ENCODE data around the gene POLR2F. TPM values are rescaled to one million over a fixed set of nuclear protein-coding genes. Genes with fewer than 3 reads are reported as not detected.
"Not testable (repeated sequence)": the region's sequence is repeated elsewhere in the genome, so short reads cannot be mapped to it uniquely, and the experiment has no call there.

POLR2F gene
- total RNA-seq, 1 experiment from 2014 or later = 162 TPM

DNA sequence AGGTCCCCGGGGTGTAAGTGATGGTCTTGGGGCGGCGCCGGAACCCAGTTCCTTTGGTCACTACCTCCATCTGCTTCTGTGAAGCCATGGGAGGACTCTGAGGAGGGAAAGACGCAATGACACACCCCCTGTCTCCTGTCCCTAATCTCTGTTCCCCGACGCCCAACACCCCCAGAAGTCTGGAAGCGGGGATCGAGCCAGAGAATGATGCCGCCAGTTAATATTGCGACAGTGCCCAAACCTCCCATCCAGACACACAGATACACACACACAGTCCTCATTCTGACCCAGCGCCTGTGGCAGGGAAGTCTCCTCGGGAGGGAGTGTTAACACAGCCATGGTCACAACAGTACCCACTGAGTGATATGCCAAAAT, 450 bp upstream of the POLR2F start:
- no peak for DNase-seq (ENCODE audit: low spot score)
- TF ChIP-seq EZH2 (IDR thresholded peaks at IDR 0.05; ENCODE audit: borderline replicate concordance, low read depth, low read length, poor library complexity, severe bottlenecking) = no peak
- TF ChIP-seq, protein P1, sequence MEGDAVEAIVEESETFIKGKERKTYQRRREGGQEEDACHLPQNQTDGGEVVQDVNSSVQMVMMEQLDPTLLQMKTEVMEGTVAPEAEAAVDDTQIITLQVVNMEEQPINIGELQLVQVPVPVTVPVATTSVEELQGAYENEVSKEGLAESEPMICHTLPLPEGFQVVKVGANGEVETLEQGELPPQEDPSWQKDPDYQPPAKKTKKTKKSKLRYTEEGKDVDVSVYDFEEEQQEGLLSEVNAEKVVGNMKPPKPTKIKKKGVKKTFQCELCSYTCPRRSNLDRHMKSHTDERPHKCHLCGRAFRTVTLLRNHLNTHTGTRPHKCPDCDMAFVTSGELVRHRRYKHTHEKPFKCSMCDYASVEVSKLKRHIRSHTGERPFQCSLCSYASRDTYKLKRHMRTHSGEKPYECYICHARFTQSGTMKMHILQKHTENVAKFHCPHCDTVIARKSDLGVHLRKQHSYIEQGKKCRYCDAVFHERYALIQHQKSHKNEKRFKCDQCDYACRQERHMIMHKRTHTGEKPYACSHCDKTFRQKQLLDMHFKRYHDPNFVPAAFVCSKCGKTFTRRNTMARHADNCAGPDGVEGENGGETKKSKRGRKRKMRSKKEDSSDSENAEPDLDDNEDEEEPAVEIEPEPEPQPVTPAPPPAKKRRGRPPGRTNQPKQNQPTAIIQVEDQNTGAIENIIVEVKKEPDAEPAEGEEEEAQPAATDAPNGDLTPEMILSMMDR (conservative IDR thresholded peaks at IDR 0.05; ENCODE audit: low read depth, low read length) = no peak
- H3K36me3 ChIP-seq (ENCODE audit: insufficient read depth, low read length, poor library complexity, severe bottlenecking) = peaks cover 14% of the 10 kb centered on the region
- H3K4me1 ChIP-seq (ENCODE audit: insufficient read depth, low read length, poor library complexity, severe bottlenecking) = peaks cover 8% of the 10 kb centered on the region
- peak overlapping the region; percentile 73 for H3K4me3 ChIP-seq (ENCODE audit: low read depth, low read length, poor library complexity, severe bottlenecking)
- BruUV-seq (replicated peaks) = no TSS peak
- intact Hi-C loops (cut with micrococcal nuclease; ENCODE audit: unreplicated experiment) = loop anchor here (1.0 kb wide), 1 partner anchor 19 kb away; no protein-coding TSS in a partner anchor
- no peaks in the 10 kb centered on the region for H3K27me3 ChIP-seq (replicated peaks; ENCODE audit: insufficient read depth, low read depth, low read length, poor library complexity)
- peak overlapping the region; percentile 77 for H3K27ac ChIP-seq (ENCODE audit: low read depth, low read length, poor library complexity, severe bottlenecking)
- ChIA-PET POLR2A (ENCODE audit: low non-redundant PET) (no interaction called here), CTCF (no interaction called here)
- H3K9me3 ChIP-seq (ENCODE audit: low read depth, low read length, poor library complexity, severe bottlenecking) = no peaks in the 10 kb centered on the region

DNA sequence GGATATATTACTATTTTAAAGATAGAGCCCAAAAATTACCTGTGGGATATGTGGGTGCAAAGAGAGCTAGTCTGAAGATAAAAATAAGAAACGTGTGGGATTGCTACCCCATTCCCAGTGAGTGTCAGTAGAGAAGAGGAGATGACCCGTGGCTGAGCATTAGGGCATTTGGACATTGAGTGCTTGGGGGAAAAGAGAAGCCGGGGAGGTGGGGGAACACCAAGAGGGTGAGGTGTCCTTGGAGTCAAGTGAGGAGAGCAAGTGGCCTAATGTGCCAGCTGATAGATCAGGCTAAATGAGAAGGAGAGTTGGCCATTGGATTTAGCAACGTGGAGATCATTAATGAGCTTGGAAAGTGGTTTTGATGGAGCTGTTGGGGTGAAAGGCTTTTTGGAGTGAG, 1.2 kb downstream of the POLR2F start:
- no peak overlapping the region for H3K27ac ChIP-seq (ENCODE audit: low read depth, low read length, poor library complexity, severe bottlenecking)
- H3K27me3 ChIP-seq (replicated peaks; ENCODE audit: insufficient read depth, low read depth, low read length, poor library complexity) = no peaks in the 10 kb centered on the region
- TF ChIP-seq EZH2 (IDR thresholded peaks at IDR 0.05; ENCODE audit: borderline replicate concordance, low read depth, low read length, poor library complexity, severe bottlenecking) = no peak
- TF ChIP-seq, protein P1 (conservative IDR thresholded peaks at IDR 0.05; ENCODE audit: low read depth, low read length) = no peak
- peaks cover 8% of the 10 kb centered on the region for H3K4me1 ChIP-seq (ENCODE audit: insufficient read depth, low read length, poor library complexity, severe bottlenecking)
- H3K36me3 ChIP-seq (ENCODE audit: insufficient read depth, low read length, poor library complexity, severe bottlenecking) = peaks cover 31% of the 10 kb centered on the region
- BruUV-seq (replicated peaks) = no TSS peak
- no peaks in the 10 kb centered on the region for H3K9me3 ChIP-seq (ENCODE audit: low read depth, low read length, poor library complexity, severe bottlenecking)
- no peak for DNase-seq (ENCODE audit: low spot score)
- ChIA-PET POLR2A (ENCODE audit: low non-redundant PET) (interaction anchor here (0.6 kb wide), 1 partner anchor 9 kb away, joined by 8 read pairs; no protein-coding TSS in a partner anchor), CTCF (interaction anchor here (0.7 kb wide), 1 partner anchor 12 kb away, joined by 3 read pairs; no protein-coding TSS in a partner anchor)
- intact Hi-C loops (cut with micrococcal nuclease; ENCODE audit: unreplicated experiment) = no loop called here
- peak overlapping the region; percentile 73 for H3K4me3 ChIP-seq (ENCODE audit: low read depth, low read length, poor library complexity, severe bottlenecking)

DNA sequence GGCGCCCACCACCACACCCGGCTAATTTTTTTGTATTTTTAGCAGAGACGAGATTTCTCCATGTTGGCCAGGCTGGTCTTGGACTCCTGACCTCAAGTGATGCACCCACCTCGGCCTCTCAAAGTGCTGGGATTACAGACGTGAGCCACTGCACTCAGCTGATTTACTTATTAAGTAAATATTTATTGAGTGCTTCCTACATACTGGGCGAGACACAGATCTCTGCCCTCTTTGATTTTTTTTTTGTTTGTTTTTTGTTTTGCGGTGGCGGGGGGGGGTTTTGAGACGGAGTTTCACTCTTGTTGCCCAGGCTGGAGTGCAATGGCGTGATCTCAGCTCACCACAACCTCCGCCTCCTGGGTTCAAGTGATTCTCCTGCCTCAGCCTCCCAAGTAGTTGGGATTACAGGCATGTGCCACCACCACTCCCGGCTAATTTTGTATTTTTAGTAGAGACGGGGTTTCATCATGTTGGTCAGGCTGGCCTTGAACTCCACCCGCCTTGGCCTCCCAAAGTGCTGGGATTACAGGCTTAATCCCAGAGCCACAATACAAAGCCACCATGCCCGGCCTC, 2.4 kb downstream of the POLR2F start:
- DNase-seq (ENCODE audit: low spot score); H3K9me3 ChIP-seq (ENCODE audit: low read depth, low read length, poor library complexity, severe bottlenecking); H3K4me1 ChIP-seq (ENCODE audit: insufficient read depth, low read length, poor library complexity, severe bottlenecking); H3K27me3 ChIP-seq (replicated peaks; ENCODE audit: insufficient read depth, low read depth, low read length, poor library complexity); BruUV-seq (replicated peaks); H3K4me3 ChIP-seq (ENCODE audit: low read depth, low read length, poor library complexity, severe bottlenecking); intact Hi-C loops (cut with micrococcal nuclease; ENCODE audit: unreplicated experiment); POLR2A ChIA-PET (ENCODE audit: low non-redundant PET); H3K27ac ChIP-seq (ENCODE audit: low read depth, low read length, poor library complexity, severe bottlenecking); CTCF ChIA-PET: not testable (repeated sequence)
- H3K36me3 ChIP-seq (ENCODE audit: insufficient read depth, low read length, poor library complexity, severe bottlenecking) = peaks cover 40% of the 10 kb centered on the region

DNA sequence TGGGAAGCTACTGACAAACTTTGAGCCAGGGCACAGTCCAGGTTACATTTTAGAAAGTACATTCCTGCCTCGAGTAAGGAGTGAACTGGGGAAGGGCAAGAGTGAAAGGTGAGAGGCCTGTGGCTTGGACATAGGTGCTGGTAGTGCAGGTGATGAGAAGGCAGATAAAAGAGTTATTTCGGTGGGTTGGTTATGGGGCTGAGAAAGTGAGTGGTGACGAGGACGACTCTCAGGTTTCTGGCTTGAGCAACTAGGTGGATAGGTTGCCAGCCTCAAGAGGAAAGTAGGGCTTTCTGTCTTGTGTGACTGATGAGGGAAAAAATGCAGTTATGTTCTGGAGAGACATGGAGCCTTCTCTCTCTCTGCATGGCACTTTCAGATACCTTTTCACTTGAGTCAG, 3.7 kb downstream of the POLR2F start:
- no TSS peak for BruUV-seq (replicated peaks)
- POLR2A ChIA-PET (ENCODE audit: low non-redundant PET) = interaction anchor here (0.8 kb wide), 1 partner anchor 14 kb away, joined by 3 read pairs; no protein-coding TSS in a partner anchor
- no peaks in the 10 kb centered on the region for H3K27me3 ChIP-seq (replicated peaks; ENCODE audit: insufficient read depth, low read depth, low read length, poor library complexity)

More for the DNA sequence above, 3.7 kb downstream of the POLR2F start:
- no peak overlapping the region for H3K4me3 ChIP-seq (ENCODE audit: low read depth, low read length, poor library complexity, severe bottlenecking)
- no peak for DNase-seq (ENCODE audit: low spot score)
- peaks cover 8% of the 10 kb centered on the region for H3K4me1 ChIP-seq (ENCODE audit: insufficient read depth, low read length, poor library complexity, severe bottlenecking)
- H3K27ac ChIP-seq (ENCODE audit: low read depth, low read length, poor library complexity, severe bottlenecking) = no peak overlapping the region
- H3K9me3 ChIP-seq (ENCODE audit: low read depth, low read length, poor library complexity, severe bottlenecking) = no peaks in the 10 kb centered on the region
- peaks cover 51% of the 10 kb centered on the region for H3K36me3 ChIP-seq (ENCODE audit: insufficient read depth, low read length, poor library complexity, severe bottlenecking)
- CTCF ChIA-PET = no interaction called here
- TF ChIP-seq EZH2 (IDR thresholded peaks at IDR 0.05; ENCODE audit: borderline replicate concordance, low read depth, low read length, poor library complexity, severe bottlenecking) = no peak
- TF ChIP-seq, protein P1 (conservative IDR thresholded peaks at IDR 0.05; ENCODE audit: low read depth, low read length) = no peak
- intact Hi-C loops (cut with micrococcal nuclease; ENCODE audit: unreplicated experiment) = no loop called here
